ENCODE measurements around the gene KRT20. TPM values are rescaled to one million over a fixed set of nuclear protein-coding genes. Genes with fewer than 3 reads are reported as not detected.

The KRT20 gene
- total RNA-seq, 1 experiment from 2014 or later = not detected

- TF ChIP-seq CTCF (conservative IDR thresholded peaks at IDR 0.05; ENCODE audit: low read depth, low read length) (no peak), EZH2 (IDR thresholded peaks at IDR 0.05; ENCODE audit: borderline replicate concordance, low read depth, low read length, poor library complexity, severe bottlenecking) (no peak)
- Histone ChIP-seq H3K4me1 (ENCODE audit: insufficient read depth, low read length, poor library complexity, severe bottlenecking) (no peaks in the 10 kb centered on the region), H3K36me3 (ENCODE audit: insufficient read depth, low read length, poor library complexity, severe bottlenecking) (no peaks in the 10 kb centered on the region), H3K27ac (ENCODE audit: low read depth, low read length, poor library complexity, severe bottlenecking) (no peak overlapping the region), H3K27me3 (replicated peaks; ENCODE audit: insufficient read depth, low read depth, low read length, poor library complexity) (no peaks in the 10 kb centered on the region), H3K9me3 (ENCODE audit: low read depth, low read length, poor library complexity, severe bottlenecking) (no peaks in the 10 kb centered on the region), H3K4me3 (ENCODE audit: low read depth, low read length, poor library complexity, severe bottlenecking) (no peak overlapping the region)
- CTCF ChIA-PET = no interaction called here
- no peak for DNase-seq (ENCODE audit: low spot score)
- intact Hi-C loops (cut with micrococcal nuclease; ENCODE audit: unreplicated experiment) = no loop called here
- POLR2A ChIA-PET (ENCODE audit: low non-redundant PET) = no interaction called here
- no TSS peak for BruUV-seq (replicated peaks)
Measured at GRCh38 chr17:40878044-40878443, 7.0 kb downstream of the KRT20 start.

GRCh38 chr17:40873801-40874200, 11.2 kb downstream of the KRT20 start:
- Histone ChIP-seq H3K27ac (ENCODE audit: low read depth, low read length, poor library complexity, severe bottlenecking) (no peak overlapping the region), H3K27me3 (replicated peaks; ENCODE audit: insufficient read depth, low read depth, low read length, poor library complexity) (no peaks in the 10 kb centered on the region), H3K4me3 (ENCODE audit: low read depth, low read length, poor library complexity, severe bottlenecking) (no peak overlapping the region), H3K9me3 (ENCODE audit: low read depth, low read length, poor library complexity, severe bottlenecking) (no peaks in the 10 kb centered on the region), H3K36me3 (ENCODE audit: insufficient read depth, low read length, poor library complexity, severe bottlenecking) (no peaks in the 10 kb centered on the region), H3K4me1 (ENCODE audit: insufficient read depth, low read length, poor library complexity, severe bottlenecking) (no peaks in the 10 kb centered on the region)
- no peak for DNase-seq (ENCODE audit: low spot score)
- TF ChIP-seq CTCF (conservative IDR thresholded peaks at IDR 0.05; ENCODE audit: low read depth, low read length) = no peak
- TF ChIP-seq EZH2 (IDR thresholded peaks at IDR 0.05; ENCODE audit: borderline replicate concordance, low read depth, low read length, poor library complexity, severe bottlenecking) = no peak
- CTCF ChIA-PET = no interaction called here
- intact Hi-C loops (cut with micrococcal nuclease; ENCODE audit: unreplicated experiment) = no loop called here
- POLR2A ChIA-PET (ENCODE audit: low non-redundant PET) = no interaction called here
- BruUV-seq (replicated peaks) = no TSS peak

- no TSS peak for BruUV-seq (replicated peaks)
- CTCF ChIA-PET = no interaction called here
- Histone ChIP-seq H3K9me3 (ENCODE audit: low read depth, low read length, poor library complexity, severe bottlenecking) (no peaks in the 10 kb centered on the region), H3K4me3 (ENCODE audit: low read depth, low read length, poor library complexity, severe bottlenecking) (no peak overlapping the region), H3K27ac (ENCODE audit: low read depth, low read length, poor library complexity, severe bottlenecking) (no peak overlapping the region), H3K4me1 (ENCODE audit: insufficient read depth, low read length, poor library complexity, severe bottlenecking) (no peaks in the 10 kb centered on the region), H3K27me3 (replicated peaks; ENCODE audit: insufficient read depth, low read depth, low read length, poor library complexity) (no peaks in the 10 kb centered on the region), H3K36me3 (ENCODE audit: insufficient read depth, low read length, poor library complexity, severe bottlenecking) (no peaks in the 10 kb centered on the region)
- intact Hi-C loops (cut with micrococcal nuclease; ENCODE audit: unreplicated experiment) = no loop called here
- TF ChIP-seq CTCF (conservative IDR thresholded peaks at IDR 0.05; ENCODE audit: low read depth, low read length) = 0 out of 2 replicates have a peak, but pooled peaks have one; percentile 15
- no peak for TF ChIP-seq EZH2 (IDR thresholded peaks at IDR 0.05; ENCODE audit: borderline replicate concordance, low read depth, low read length, poor library complexity, severe bottlenecking)
- POLR2A ChIA-PET (ENCODE audit: low non-redundant PET) = no interaction called here
- no peak for DNase-seq (ENCODE audit: low spot score)
Measured at GRCh38 chr17:40873255-40873654, 11.8 kb downstream of the KRT20 start.
